Adipocyte (in vitro differentiated cells): ENCODE results near the gene EBLN1.
A peak's percentile ranks its signal among the peaks of the same experiment; 100 is the strongest.
"Not testable (repeated sequence)": the region's sequence is repeated elsewhere in the genome, so short reads cannot be mapped to it uniquely, and the experiment has no call there.

Experiments used
- DNase-seq: peaks from one replicate; pipeline ENCODE4 v3.0.0-alpha.2; 2015; ENCODE audit warnings: low read depth
- H3K27me3 ChIP-seq: replicated peaks from 2 replicates; pipeline ENCODE4 v1.7.0; 2013; ENCODE audit warnings: mild to moderate bottlenecking, low read length, moderate library complexity; ENCODE audit not compliant: control insufficient read depth, insufficient read depth
- H3K36me3 ChIP-seq: 2 replicates; pipeline ENCODE4 v1.7.0; 2013; ENCODE audit warnings: low read length, mild to moderate bottlenecking, moderate library complexity; ENCODE audit not compliant: control insufficient read depth, insufficient read depth, severe bottlenecking
- H3K4me1 ChIP-seq: 2 replicates; pipeline ENCODE4 v1.7.0; 2013; ENCODE audit warnings: mild to moderate bottlenecking, low read length, moderate library complexity; ENCODE audit not compliant: control insufficient read depth, insufficient read depth
- H3K4me3 ChIP-seq: 2 replicates; pipeline ENCODE4 v1.7.0; 2013; ENCODE audit warnings: mild to moderate bottlenecking, low read length, moderate library complexity
- H3K9ac ChIP-seq: 2 replicates; pipeline ENCODE4 v1.7.0; 2013; ENCODE audit warnings: mild to moderate bottlenecking, low read length, moderate library complexity
- H3K9me3 ChIP-seq: 2 replicates; pipeline ENCODE4 v1.7.0; 2013; ENCODE audit warnings: mild to moderate bottlenecking, low read length, moderate library complexity; ENCODE audit not compliant: control insufficient read depth

EBLN1 gene

DNA sequence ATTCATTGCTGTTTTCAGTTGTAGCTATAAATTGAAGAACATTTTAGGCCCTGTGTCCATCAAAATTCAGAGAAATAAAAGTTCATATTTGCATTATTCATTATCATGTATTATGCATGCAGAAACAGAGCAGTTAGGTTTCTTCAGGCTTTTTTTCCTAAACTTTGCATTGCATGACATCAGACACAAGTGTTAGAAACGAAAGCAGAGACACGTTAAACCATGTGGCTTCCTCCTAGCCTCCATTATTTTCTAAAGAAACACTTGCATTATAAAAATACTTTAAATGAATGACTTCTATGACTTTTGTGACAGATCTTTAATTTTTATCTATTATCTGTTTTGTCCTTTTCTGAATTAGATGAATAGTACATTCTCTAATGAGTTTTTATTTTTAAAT, 8.8 kb upstream of the EBLN1 start:
- no peaks in the 10 kb centered on the region for H3K36me3 ChIP-seq
- no peak overlapping the region for H3K4me3 ChIP-seq
- no peaks in the 10 kb centered on the region for H3K9me3 ChIP-seq
- no peaks in the 10 kb centered on the region for H3K27me3 ChIP-seq
- peaks cover 4% of the 10 kb centered on the region for H3K4me1 ChIP-seq
- no peak overlapping the region for H3K9ac ChIP-seq
- no peak for DNase-seq

DNA sequence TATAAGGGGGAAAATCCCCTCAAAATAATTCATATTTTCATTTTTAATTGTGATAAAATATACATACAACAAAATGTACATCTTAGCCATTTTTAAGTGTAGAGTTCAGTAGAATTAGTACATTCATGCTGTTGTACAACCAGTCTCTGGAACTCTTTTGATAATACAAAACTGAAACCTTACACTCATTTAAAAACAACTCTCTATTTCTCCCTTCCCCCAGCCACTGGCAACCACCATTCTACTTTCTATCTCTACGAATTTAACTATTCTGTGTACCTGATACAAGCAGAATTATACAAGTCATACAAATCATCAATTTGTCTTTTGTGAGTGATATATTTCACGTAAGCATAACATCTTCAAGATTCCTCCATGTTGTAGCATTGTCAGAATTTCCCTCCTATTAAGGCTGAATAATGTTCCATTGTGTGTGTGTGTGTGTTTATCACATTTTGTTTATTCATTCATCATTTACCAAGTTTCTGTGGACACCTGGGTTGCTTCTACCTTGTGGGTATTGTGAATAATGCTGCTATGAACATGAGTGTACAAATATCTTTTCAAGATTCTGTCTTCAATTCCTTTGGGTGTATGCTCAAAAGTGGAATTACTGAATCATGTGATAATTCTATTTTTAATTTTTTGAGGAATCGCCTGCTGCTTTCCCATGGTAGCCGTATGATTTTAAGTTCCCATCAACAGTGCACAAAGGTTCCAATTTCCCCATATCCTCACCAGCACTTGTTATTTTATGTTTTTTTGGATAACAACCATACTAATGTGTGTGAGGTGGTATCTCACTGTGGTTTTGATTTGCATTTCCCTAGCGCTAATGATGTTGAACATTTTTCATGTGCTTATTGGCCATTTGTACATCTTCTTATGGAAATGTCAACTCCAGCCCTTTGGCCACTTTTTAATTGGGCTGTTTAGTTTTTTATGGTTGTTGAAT, 4.7 kb upstream of the EBLN1 start:
- DNase-seq = no peak
- H3K9me3 ChIP-seq = no peaks in the 10 kb centered on the region
- no peaks in the 10 kb centered on the region for H3K36me3 ChIP-seq
- H3K4me1 ChIP-seq = no peaks in the 10 kb centered on the region
- H3K4me3 ChIP-seq = no peak overlapping the region
- no peak overlapping the region for H3K9ac ChIP-seq
- no peaks in the 10 kb centered on the region for H3K27me3 ChIP-seq

- no peaks in the 10 kb centered on the region for H3K27me3 ChIP-seq
- H3K9ac ChIP-seq = no peak overlapping the region
- no peaks in the 10 kb centered on the region for H3K9me3 ChIP-seq
- no peaks in the 10 kb centered on the region for H3K36me3 ChIP-seq
- no peak overlapping the region for H3K4me3 ChIP-seq
- H3K4me1 ChIP-seq = no peaks in the 10 kb centered on the region
- no peak for DNase-seq
Observed at GRCh38 chr10:22219308-22219707, 1.5 kb upstream of the EBLN1 start.

DNA sequence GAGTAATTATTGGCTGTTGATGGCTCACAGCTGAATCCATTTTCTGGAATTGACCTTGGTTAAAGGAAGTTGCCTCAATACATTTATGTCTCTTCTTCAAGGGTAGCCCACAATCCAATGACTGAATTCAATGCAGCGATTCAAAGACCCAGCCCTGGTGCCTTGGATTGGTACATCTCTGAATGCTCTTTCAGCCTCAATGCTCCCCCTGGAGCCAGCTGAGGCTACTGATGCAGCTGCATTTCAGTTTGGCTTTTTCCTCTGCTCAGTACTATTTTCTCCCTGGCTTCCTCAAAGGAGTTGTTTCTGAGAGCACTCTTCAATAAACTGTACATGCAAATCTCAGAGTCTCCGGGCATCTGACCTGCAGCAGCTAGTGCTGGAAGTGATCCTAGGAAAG, 633 bp upstream of the EBLN1 start:
- H3K27me3 ChIP-seq = no peaks in the 10 kb centered on the region
- DNase-seq = no peak
- no peaks in the 10 kb centered on the region for H3K9me3 ChIP-seq
- no peak overlapping the region for H3K9ac ChIP-seq
- H3K4me1 ChIP-seq = no peaks in the 10 kb centered on the region
- H3K4me3 ChIP-seq = no peak overlapping the region
- no peaks in the 10 kb centered on the region for H3K36me3 ChIP-seq

DNA sequence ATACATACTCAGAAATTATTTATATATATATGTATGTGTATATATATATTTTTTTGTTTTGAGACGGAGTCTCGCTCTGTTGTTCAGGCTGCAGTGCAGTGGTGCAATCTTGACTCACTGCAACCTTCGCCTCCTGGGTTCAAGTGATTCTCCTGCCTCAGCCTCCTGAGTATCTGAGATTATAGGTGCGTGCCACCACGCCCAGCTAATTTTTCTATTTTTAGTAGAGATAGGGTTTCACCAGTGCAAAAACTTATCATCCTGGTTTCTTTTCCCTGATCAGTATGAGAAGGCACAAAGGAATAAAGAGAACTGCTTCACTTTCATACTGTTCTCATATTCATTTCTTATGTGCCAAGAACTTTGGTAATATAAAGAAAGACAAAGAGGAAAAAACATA, 731 bp downstream of the EBLN1 start:
- not testable (repeated sequence) for H3K4me3 ChIP-seq, H3K36me3 ChIP-seq, H3K9me3 ChIP-seq, DNase-seq, H3K27me3 ChIP-seq, H3K4me1 ChIP-seq, H3K9ac ChIP-seq

DNA sequence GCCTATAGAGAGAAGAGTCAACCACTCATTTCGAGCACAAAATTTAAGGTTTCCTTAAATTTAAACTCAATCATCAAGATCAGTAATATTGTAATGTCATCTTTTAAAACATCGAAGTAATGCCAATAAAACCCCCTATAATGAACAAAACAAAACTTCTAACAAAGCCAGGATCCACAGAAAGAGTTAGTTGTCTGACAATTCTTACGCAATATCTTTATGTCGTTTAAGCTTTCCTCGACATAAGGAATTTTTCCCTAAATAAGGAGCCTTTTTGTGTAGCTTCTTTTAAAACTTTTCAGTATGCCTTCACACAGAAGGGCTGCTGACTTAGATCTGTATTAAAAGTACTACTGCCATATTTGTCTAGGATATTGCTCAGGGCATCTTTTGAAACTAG, 7.5 kb downstream of the EBLN1 start:
- H3K4me1 ChIP-seq = no peaks in the 10 kb centered on the region
- H3K36me3 ChIP-seq = no peaks in the 10 kb centered on the region

DNA sequence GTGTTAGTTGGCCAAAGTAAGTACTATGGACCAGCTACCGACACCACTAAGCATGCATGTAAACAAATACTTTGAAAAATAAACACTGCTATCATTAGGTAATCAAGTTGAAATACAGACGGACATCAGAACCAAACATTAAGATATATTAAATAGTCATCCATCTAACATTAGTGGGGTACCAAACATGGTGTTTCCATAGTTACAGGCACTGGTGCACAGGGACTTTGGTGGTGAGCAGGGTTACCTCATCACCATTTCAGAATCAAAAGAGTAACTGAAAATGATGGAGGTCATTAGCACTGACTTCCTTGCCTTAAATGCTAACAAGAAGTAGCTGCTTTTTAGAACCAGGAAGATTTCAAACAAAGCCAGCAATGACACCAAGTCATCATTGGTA, 23.9 kb downstream of the EBLN1 start:
- H3K27me3 ChIP-seq = peaks cover 4% of the 10 kb centered on the region
- no peak overlapping the region for H3K9ac ChIP-seq
- no peaks in the 10 kb centered on the region for H3K9me3 ChIP-seq
- no peak overlapping the region for H3K4me3 ChIP-seq
- DNase-seq = no peak
- H3K4me1 ChIP-seq = no peaks in the 10 kb centered on the region
- H3K36me3 ChIP-seq = no peaks in the 10 kb centered on the region

More for the DNA sequence above, 7.5 kb downstream of the EBLN1 start:
- no peaks in the 10 kb centered on the region for H3K9me3 ChIP-seq
- no peaks in the 10 kb centered on the region for H3K27me3 ChIP-seq
- no peak overlapping the region for H3K4me3 ChIP-seq
- no peak overlapping the region for H3K9ac ChIP-seq
- DNase-seq = no peak

DNA sequence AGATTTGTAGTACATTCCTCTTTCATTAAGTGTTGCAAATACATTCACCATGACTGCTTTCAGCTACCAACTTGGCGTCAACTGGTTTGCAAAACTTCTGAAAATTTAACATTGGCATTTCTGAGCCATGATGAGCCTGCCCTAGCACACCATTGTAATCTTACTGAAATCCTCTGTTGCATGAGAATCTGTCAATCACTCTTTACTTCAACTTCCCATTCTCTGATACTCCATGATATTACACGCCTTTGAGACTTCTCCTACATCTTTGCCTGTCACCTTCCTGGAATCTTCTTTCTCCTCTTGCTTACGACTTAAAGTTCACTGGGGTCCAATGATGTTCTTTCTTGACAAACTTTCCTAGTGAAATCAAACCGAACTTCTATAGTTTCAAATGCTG, 32.2 kb downstream of the EBLN1 start:
- Histone ChIP-seq H3K9me3 (peaks cover 9% of the 10 kb centered on the region), H3K9ac (no peak overlapping the region), H3K4me1 (peaks cover 6% of the 10 kb centered on the region), H3K4me3 (no peak overlapping the region), H3K27me3 (peaks cover 4% of the 10 kb centered on the region), H3K36me3 (no peaks in the 10 kb centered on the region)
- DNase-seq = no peak

- H3K36me3 ChIP-seq = no peaks in the 10 kb centered on the region
- H3K9me3 ChIP-seq = peaks cover 11% of the 10 kb centered on the region
- peaks cover 4% of the 10 kb centered on the region for H3K27me3 ChIP-seq
- H3K4me1 ChIP-seq = peaks cover 6% of the 10 kb centered on the region
- no peak overlapping the region for H3K4me3 ChIP-seq
- H3K9ac ChIP-seq = no peak overlapping the region
- DNase-seq = peak; percentile 7
Observed at GRCh38 chr10:22183771-22184461, 33.9 kb downstream of the EBLN1 start.

GRCh38 chr10:22180724-22181123, 37.1 kb downstream of the EBLN1 start:
- peaks cover 6% of the 10 kb centered on the region for H3K4me1 ChIP-seq
- peaks cover 11% of the 10 kb centered on the region for H3K9me3 ChIP-seq
- no peaks in the 10 kb centered on the region for H3K36me3 ChIP-seq
- H3K27me3 ChIP-seq = no peaks in the 10 kb centered on the region
- H3K4me3 ChIP-seq = no peak overlapping the region
- DNase-seq = no peak
- H3K9ac ChIP-seq = no peak overlapping the region

GRCh38 chr10:22174442-22174841, 43.4 kb downstream of the EBLN1 start:
- DNase-seq = no peak
- no peaks in the 10 kb centered on the region for H3K36me3 ChIP-seq
- H3K4me3 ChIP-seq = no peak overlapping the region

More at GRCh38 chr10:22174442-22174841, 43.4 kb downstream of the EBLN1 start:
- Histone ChIP-seq H3K9me3 (peaks cover 13% of the 10 kb centered on the region), H3K4me1 (no peaks in the 10 kb centered on the region), H3K27me3 (no peaks in the 10 kb centered on the region), H3K9ac (no peak overlapping the region)
